ENCODE results near the gene PPID. TPM values are rescaled to one million over a fixed set of nuclear protein-coding genes. Genes with fewer than 3 reads are reported as not detected.
"Not testable (repeated sequence)": the region's sequence is repeated elsewhere in the genome, so short reads cannot be mapped to it uniquely, and the experiment has no call there.

The PPID gene
- total RNA-seq, 4 donors from 2014 or later = 10.6 to 24.1 (median 17.9) TPM

- no peak overlapping the region for H3K4me3 ChIP-seq (ENCODE audit: low read depth, poor library complexity, severe bottlenecking)
- 37 to 46% methylated on average over 2 of the region's 2 CpGs for WGBS, 2 donors
- DNase-seq (ENCODE audit: low spot score in 2 of 2) = no peak
- intact Hi-C loops (cut with DNase I; ENCODE audit: low total_unique reads) = no loop called here
- TF ChIP-seq CTCF (IDR thresholded peaks at IDR 0.05) (no peak), POLR2A (IDR thresholded peaks at IDR 0.05) (no peak)
Measured at GRCh38 chr4:158767451-158767850, 44.3 kb upstream of the PPID start.

- intact Hi-C loops (cut with DNase I; ENCODE audit: low total_unique reads) = no loop called here
- 82 to 83% methylated on average over 6 of the region's 6 CpGs for WGBS, 2 donors
- DNase-seq (ENCODE audit: low spot score in 2 of 2) = no peak
- H3K4me3 ChIP-seq (ENCODE audit: low read depth, poor library complexity, severe bottlenecking) = no peak overlapping the region
- no peak for TF ChIP-seq CTCF (IDR thresholded peaks at IDR 0.05)
Measured at GRCh38 chr4:158766434-158767044, 43.3 kb upstream of the PPID start.

- TF ChIP-seq CTCF (IDR thresholded peaks at IDR 0.05) (no peak), POLR2A (IDR thresholded peaks at IDR 0.05) (no peak)
- WGBS, 2 donors = 44 to 48% methylated on average over 2 of the region's 2 CpGs
- no peak for DNase-seq (ENCODE audit: low spot score in 2 of 2)
- no peak overlapping the region for H3K4me3 ChIP-seq (ENCODE audit: low read depth, poor library complexity, severe bottlenecking)
- intact Hi-C loops (cut with DNase I; ENCODE audit: low total_unique reads) = no loop called here
Measured at GRCh38 chr4:158763462-158763861, 40.3 kb upstream of the PPID start.

- DNase-seq (ENCODE audit: low spot score in 2 of 2) = no peak
- H3K4me3 ChIP-seq (ENCODE audit: low read depth, poor library complexity, severe bottlenecking) = no peak overlapping the region
- 87 to 90% methylated on average over 4 of the region's 4 CpGs for WGBS, 2 donors
- intact Hi-C loops (cut with DNase I; ENCODE audit: low total_unique reads) = no loop called here
- TF ChIP-seq POLR2A (IDR thresholded peaks at IDR 0.05) = no peak
- TF ChIP-seq CTCF (IDR thresholded peaks at IDR 0.05) = no peak
Measured at GRCh38 chr4:158762553-158762952, 39.4 kb upstream of the PPID start.

GRCh38 chr4:158760866-158761265 lies 37.7 kb upstream of the PPID start:
- 77 to 84% methylated on average over 4 of the region's 4 CpGs for WGBS, 2 donors

GRCh38 chr4:158759539-158759938 lies 36.3 kb upstream of the PPID start:
- not testable (repeated sequence) for H3K4me3 ChIP-seq (ENCODE audit: low read depth, poor library complexity, severe bottlenecking)

More at GRCh38 chr4:158760866-158761265, 37.7 kb upstream of the PPID start:
- DNase-seq (ENCODE audit: low spot score in 2 of 2) = no peak
- H3K4me3 ChIP-seq (ENCODE audit: low read depth, poor library complexity, severe bottlenecking) = no peak overlapping the region
- intact Hi-C loops (cut with DNase I; ENCODE audit: low total_unique reads) = no loop called here
- TF ChIP-seq POLR2A (IDR thresholded peaks at IDR 0.05) (no peak), CTCF (IDR thresholded peaks at IDR 0.05) (no peak)

More at GRCh38 chr4:158759539-158759938, 36.3 kb upstream of the PPID start:
- 94 to 98% methylated on average over 20 of the region's 20 CpGs for WGBS, 2 donors
- intact Hi-C loops (cut with DNase I; ENCODE audit: low total_unique reads); DNase-seq (ENCODE audit: low spot score in 2 of 2): not testable (repeated sequence)

All from lower leg skin (tissue), 4 donors.